Activated T-cell treated with anti-CD3 and anti-CD28 coated beads for 4 hours (primary cell): ENCODE measurements around the gene NARF.
"Not testable (repeated sequence)": the region's sequence is repeated elsewhere in the genome, so short reads cannot be mapped to it uniquely, and the experiment has no call there.

Experiments
- DNase-seq: peaks from one replicate; pipeline ENCODE4 v3.0.0-alpha.2; 2020

NARF gene

GRCh38 chr17:82505296-82505695 is 46.8 kb downstream of the NARF start:
- no peak for DNase-seq

GRCh38 chr17:82506402-82506801 is 47.9 kb downstream of the NARF start:
- DNase-seq, result not testable (repeated sequence)

GRCh38 chr17:82507631-82508175 is 49.2 kb downstream of the NARF start:
- no peak for DNase-seq

- not testable (repeated sequence) for DNase-seq
Observed at GRCh38 chr17:82511642-82512041, 53.1 kb downstream of the NARF start.

- DNase-seq, result not testable (repeated sequence)
Observed at GRCh38 chr17:82513864-82514263, 55.3 kb downstream of the NARF start.

GRCh38 chr17:82517230-82517865 is 58.8 kb downstream of the NARF start:
- no peak for DNase-seq

GRCh38 chr17:82518826-82519810 is 60.6 kb downstream of the NARF start, which contains the start of gene FOXK2:
TSS of gene FOXK2 (plus strand) at chr17:82519732. CDS start at chr17:82519889, 157 bp downstream.
- peak; percentile 91 for DNase-seq

GRCh38 chr17:82519971-82520903 is 61.7 kb downstream of the NARF start:
- no peak for DNase-seq

GRCh38 chr17:82524540-82524939 is 66.0 kb downstream of the NARF start:
- DNase-seq, result no peak

- no peak for DNase-seq
Observed at GRCh38 chr17:82525712-82526111, 67.2 kb downstream of the NARF start.

- no peak for DNase-seq
Observed at GRCh38 chr17:82527898-82528297, 69.4 kb downstream of the NARF start.

GRCh38 chr17:82528484-82529265 is 70.1 kb downstream of the NARF start:
- DNase-seq, result no peak

GRCh38 chr17:82529914-82530300 is 71.4 kb downstream of the NARF start:
- DNase-seq, result no peak

- DNase-seq, result no peak
Observed at GRCh38 chr17:82531431-82531881, 72.9 kb downstream of the NARF start.

- no peak for DNase-seq
Observed at GRCh38 chr17:82534401-82534812, 75.9 kb downstream of the NARF start.

- no peak for DNase-seq
Observed at GRCh38 chr17:82536512-82537201, 78.1 kb downstream of the NARF start.

GRCh38 chr17:82537228-82537627 is 78.7 kb downstream of the NARF start:
- DNase-seq, result not testable (repeated sequence)

GRCh38 chr17:82539076-82539475 is 80.5 kb downstream of the NARF start:
- DNase-seq, result not testable (repeated sequence)
